ENCODE data around the gene A4GALT.

DNA sequence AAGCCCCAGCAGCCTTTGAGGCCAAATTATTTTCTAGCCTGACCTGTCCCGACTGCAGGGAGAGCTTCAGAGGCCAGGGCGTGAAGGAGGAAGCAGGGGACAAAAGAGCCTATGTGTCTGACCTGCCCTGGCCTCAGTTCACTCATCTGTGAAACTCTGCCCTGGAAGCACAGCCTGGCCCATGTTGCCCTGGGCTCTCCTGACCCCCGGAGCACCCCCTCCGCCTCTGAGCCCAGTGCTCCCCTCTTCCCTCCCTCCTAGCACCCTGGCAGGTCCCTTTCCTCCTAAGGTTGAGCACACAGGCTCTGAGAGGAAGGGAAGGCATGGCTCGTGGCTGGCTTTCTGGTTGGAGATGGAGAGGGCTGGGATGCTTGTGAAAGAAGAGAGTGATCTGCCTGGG lies 3.4 kb upstream of the A4GALT start:
- TF ChIP-seq, protein P1, sequence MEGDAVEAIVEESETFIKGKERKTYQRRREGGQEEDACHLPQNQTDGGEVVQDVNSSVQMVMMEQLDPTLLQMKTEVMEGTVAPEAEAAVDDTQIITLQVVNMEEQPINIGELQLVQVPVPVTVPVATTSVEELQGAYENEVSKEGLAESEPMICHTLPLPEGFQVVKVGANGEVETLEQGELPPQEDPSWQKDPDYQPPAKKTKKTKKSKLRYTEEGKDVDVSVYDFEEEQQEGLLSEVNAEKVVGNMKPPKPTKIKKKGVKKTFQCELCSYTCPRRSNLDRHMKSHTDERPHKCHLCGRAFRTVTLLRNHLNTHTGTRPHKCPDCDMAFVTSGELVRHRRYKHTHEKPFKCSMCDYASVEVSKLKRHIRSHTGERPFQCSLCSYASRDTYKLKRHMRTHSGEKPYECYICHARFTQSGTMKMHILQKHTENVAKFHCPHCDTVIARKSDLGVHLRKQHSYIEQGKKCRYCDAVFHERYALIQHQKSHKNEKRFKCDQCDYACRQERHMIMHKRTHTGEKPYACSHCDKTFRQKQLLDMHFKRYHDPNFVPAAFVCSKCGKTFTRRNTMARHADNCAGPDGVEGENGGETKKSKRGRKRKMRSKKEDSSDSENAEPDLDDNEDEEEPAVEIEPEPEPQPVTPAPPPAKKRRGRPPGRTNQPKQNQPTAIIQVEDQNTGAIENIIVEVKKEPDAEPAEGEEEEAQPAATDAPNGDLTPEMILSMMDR (IDR thresholded peaks at IDR 0.05), result no peak
- TF ChIP-seq EZH2 (IDR thresholded peaks at IDR 0.05; ENCODE audit: borderline replicate concordance, insufficient read depth, low read depth, low read length, poor library complexity, severe bottlenecking), result no peak
